GM18526 (cell line): ENCODE results near the gene PIAS1.

Experiments
- POLR2A ChIP-seq: IDR thresholded peaks from 3 replicates; pipeline ENCODE4 v1.6.1; 2011; ENCODE audit not compliant: insufficient read length; ENCODE audit errors: extremely low read depth

PIAS1 gene

GRCh38 chr15:68220967-68221366 is 166.9 kb downstream of the PIAS1 start:
- no peak for TF ChIP-seq POLR2A

DNA sequence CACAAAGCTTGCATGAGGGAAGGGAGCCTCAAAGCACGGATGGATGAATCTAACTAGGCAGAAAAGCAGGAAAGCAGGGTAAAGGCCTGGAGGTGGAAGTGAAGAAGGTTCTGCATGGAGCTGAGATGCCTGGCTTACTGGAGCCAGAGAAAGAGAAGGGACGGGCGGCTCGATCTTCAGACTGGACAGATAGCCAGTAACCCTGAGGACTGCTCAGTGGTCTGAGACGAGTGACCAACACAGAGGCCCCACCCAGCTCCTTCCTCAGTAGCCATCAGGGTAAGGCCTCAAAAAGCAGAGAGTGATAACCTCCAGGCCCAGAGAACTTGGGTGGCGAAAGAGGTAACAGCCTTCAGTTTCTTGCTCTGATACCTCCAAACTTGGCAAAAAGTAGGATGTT is 169.1 kb downstream of the PIAS1 start:
- TF ChIP-seq POLR2A = no peak

- TF ChIP-seq POLR2A = no peak
These were observed 170.0 kb downstream of the PIAS1 start for GRCh38 chr15:68224108-68224507.

GRCh38 chr15:68224546-68225250 is 170.6 kb downstream of the PIAS1 start:
- no peak for TF ChIP-seq POLR2A

- TF ChIP-seq POLR2A = no peak
These were observed 173.6 kb downstream of the PIAS1 start for GRCh38 chr15:68227643-68228142.

DNA sequence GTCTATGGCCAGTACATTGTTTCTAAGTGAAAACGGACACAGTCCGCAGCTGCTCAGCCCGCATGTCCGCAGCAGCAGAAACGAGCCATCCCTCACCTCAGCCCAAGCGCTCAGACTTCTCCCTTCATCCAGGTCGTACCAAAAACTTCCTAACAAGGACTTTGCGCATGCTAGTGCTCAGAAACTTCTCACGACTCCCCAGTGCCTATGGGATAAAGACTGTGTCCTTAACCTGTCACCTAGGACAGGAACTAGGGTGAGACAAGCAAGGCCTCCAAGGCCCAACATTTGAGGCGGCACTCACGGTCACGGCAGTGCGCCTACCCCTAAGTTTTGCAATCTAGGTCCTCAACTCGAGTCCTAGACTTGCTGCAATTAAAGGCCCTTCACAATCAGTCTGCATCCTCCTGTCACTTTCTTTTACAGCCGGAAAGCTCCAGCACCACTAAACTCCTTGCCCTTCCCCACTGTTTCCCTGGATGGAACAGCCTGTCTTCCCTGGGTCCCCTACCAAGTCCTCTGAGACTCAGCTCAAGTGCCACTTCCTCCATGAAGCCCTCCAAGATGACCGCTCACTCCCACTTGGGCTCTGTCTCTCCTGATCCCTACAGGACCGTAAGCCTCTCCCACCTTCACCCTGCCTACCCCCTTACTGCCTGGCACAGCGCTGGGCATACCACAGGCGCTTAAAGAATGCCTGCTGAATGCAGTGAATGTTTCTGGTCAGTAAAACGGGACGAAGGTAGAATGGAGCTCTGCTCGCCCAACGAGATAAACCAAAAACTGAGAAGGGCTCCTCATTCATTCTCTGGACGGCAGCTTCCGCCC is 174.2 kb downstream of the PIAS1 start:
- TF ChIP-seq POLR2A = no peak

DNA sequence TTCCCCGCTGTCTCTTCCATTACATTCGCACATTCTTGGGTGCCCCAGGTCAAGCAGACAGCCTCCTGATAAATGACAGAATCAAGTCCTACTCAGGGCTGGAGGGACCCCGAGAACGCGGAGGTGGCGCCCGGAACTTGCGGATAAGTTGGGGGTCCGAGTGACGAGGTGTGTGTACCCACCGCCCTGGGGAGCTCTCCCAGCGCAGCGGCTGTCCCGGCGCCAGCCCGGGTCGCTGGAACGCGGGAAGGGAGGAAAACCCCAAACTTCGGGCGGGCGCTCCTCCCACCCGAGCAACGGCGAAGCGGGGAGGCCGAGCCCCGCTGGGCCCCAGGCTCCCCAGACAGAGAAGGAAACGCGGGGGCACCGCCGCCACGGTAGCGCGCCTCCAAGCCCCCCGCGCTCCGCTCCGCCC is 174.9 kb downstream of the PIAS1 start:
- TF ChIP-seq POLR2A = no peak

DNA sequence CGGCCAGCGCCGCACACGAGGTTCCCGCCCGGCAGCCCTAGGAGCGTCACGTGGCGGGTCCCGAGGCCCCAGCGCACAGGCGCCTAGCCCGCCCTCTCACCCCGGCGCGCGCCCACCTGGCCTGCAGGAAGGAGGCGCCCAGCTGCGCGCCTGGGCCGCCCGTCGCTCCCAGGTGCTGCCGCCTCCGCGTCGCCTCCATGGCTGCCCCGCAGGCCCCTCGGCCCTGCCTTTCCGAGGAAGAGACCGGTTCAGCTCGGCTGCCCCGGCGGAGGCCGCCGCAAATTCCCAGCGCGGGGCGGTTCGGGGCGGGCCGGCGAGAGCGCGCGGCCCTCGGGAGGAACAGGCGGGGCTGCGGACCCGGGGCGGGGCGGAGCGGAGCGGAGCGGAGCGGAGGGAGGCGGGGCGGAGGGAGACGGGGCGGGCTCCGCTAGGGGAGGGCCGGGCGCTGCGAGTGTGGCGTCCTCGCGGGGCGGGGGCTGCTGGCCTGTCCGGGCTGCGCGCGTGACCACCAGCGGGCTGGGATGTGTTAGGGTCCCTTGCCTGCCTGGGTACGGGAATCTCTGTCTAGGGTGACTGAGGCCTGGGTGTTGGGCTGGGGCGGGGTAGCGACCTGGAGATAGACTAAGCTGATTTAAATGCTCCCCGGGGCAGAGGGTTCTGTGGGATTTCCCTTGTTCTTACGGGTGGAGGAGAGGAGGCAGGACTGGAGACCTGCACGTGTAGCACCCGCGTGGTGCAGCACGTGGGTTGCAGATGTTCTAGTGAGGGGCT is 175.5 kb downstream of the PIAS1 start, which contains the start of gene CLN6:
Gene CLN6, minus strand, starts transcription at position 343 of the 771 bp plus-strand sequence. Its CDS starts 144 bp downstream, at position 199.
- peak; percentile 70 for TF ChIP-seq POLR2A

DNA sequence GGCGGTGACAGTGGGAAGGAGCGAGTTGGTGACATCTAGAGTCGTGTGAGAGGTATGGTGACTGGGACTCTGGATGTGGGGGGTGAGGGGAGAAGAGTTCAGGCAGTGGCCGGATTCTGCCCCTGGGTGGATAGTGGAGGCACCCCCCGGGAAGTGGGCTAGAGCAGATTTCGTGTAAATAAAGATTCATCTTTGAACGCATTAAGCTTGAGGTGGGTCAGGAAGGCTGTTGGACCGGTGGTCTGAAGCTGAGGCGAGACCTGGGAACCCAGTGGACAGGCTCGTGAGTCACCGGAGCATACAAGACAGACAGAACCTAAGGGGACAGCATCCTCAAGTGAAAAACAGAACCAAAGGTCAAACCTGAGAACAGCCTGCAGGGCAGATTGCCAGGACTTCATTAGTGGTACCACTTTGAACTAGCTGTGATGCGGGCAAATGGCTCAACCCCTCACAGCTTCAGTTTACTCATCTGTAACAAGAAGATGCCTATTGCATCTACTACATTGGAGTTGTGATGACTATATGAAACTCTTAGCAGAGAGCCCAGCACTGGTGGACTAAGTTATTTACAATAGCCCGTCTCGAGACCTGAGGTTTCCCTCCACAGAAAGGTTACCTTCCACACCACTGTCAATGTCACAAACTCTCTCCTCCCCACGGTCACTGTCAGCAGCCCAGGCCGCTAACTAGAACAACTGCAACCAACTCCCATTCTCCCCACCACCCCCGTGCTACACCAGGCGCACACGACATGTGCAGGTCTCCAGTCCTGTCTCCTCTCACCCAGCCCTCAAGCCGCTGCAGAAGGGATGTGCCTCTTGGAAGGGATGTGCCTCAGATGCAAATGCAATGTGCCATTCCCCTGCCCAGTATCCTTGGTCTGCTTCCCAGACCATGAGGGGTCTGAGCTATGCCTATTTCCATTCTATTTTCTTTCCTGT is 176.3 kb downstream of the PIAS1 start:
- TF ChIP-seq POLR2A = no peak

GRCh38 chr15:68231102-68231818 is 177.1 kb downstream of the PIAS1 start:
- TF ChIP-seq POLR2A = no peak

DNA sequence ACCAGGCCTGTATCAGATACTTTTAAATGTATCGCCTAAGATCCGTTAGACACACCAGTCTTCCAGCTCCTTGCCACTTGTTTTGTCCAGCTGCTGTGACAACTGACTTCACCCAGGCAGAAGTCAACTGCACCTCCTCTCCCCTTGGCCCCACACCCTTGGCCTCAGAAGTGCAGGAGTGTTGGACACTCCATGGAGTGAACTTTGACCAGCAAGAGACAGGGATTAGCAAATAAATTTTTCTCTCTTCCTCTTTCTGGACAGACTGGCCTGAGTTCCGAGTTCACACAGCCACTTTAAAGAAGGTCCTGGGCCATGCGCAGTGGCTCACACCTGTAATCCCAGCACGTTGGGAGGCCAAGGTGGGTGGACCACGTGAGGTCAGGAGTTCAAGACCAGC is 178.3 kb downstream of the PIAS1 start:
- no peak for TF ChIP-seq POLR2A

GRCh38 chr15:68232937-68233336 is 178.8 kb downstream of the PIAS1 start:
- no peak for TF ChIP-seq POLR2A

DNA sequence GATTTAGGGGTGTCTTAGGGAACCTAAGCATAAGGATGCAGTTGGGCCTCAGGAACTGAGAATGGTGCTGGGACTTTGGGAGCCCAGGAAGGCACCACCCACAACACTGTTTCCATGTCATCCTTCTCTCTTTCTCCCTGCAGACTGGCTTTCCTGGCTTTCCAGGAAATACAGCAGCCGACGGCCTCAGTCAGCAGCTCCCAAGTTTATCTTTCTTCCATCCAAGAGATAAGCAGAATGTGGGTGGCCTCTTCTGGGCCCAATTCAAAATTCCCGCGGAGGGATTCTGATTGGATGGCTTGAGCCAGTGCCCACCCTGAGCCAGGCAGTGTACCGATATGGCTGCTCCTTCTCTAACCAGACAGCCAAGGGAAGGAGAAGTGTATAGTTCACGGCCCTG is 179.9 kb downstream of the PIAS1 start:
- no peak for TF ChIP-seq POLR2A

- TF ChIP-seq POLR2A = no peak
These were observed 180.9 kb downstream of the PIAS1 start for GRCh38 chr15:68235022-68235421.
